Measurements from ENCODE around the gene SPATA21. TPM values are rescaled to one million over a fixed set of nuclear protein-coding genes. Genes with fewer than 3 reads are reported as not detected.
A peak's percentile ranks its signal among the peaks of the same experiment; 100 is the strongest.

SPATA21 gene, protein sequence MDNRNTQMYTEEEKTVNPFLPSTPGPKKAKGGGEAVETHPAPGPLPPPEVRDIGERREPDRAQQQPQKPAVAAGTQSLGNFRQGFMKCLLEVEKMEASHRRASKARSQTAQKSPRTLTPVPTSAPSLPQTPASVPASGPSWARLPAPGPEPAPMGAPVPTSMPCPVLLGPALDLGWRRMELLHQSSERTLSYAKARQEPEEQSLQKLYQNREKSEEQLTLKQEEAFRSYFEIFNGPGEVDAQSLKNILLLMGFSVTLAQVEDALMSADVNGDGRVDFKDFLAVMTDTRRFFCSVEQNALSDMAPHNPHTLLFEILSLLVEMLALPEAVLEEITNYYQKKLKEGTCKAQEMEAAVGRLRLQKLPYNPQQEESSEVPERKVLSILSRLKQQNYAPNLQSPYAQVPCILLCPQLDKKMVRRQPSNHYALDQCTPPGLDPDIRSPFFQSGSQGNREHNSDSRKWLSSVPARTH
- total RNA-seq (2013; cell fraction: nucleolus; rRNA removed): not detected in 2 replicates
- total RNA-seq (2014; rRNA removed) (0.28 and 0.33 TPM in 2 replicates), total RNA-seq (2014; rRNA removed; fragmentation: Illumina TruSeq; extraction: Trizol) (not detected in 2 replicates), total RNA-seq (2021) (0.05 TPM in 2 replicates), polyA plus RNA-seq (2011; rRNA removed) (0.14 and 0.57 TPM in 2 replicates), polyA plus RNA-seq (2014; fragmentation: Illumina TruSeq; extraction: Trizol) (0.09 and 0.33 TPM in 2 replicates), polyA plus RNA-seq (2014; fragmentation: Nextera tagmentation; extraction: Ambion mirVana) (1 to 10 TPM in 1 of 2 experiments, under 1 TPM in 1; 0.24 to 1.1 TPM), polyA plus RNA-seq (2014; rRNA removed) (0.03 and 0.09 TPM in 2 replicates), polyA plus RNA-seq (2016; fragmentation: Nextera tagmentation; extraction: Ambion mirVana) (under 1 TPM; 0.19 to 0.60 TPM), polyA minus RNA-seq (2011; rRNA and poly(A)+ RNA removed) (0.07 and 0.15 TPM in 2 replicates), Bru-seq, nascent RNA (percentile 17 among the genes with signal in this experiment), BruChase-seq, experiment 1, labeled RNA remaining after a 6-hour chase (percentile 11 among the genes with signal in this experiment), BruChase-seq, experiment 2, labeled RNA remaining after a 2-hour chase (percentile 11 among the genes with signal in this experiment)
- not detected for polyA plus RNA-seq (2011; ENCODE audit: low read depth)
- polyA plus RNA-seq (2011; cell fraction: cytosol; rRNA removed): 0.42 and 0.45 TPM in 2 replicates
- polyA plus RNA-seq (2011; cell fraction: nucleus; rRNA removed): 2.0 and 2.6 TPM in 2 replicates
- polyA plus RNA-seq (2012): 0.07 TPM in 1 of 2 replicates, not detected in the other
- polyA minus RNA-seq (2011; cell fraction: cytosol; rRNA and poly(A)+ RNA removed): not detected in 2 replicates
- polyA minus RNA-seq (2011; cell fraction: nucleus; rRNA and poly(A)+ RNA removed): 0.24 TPM in 1 of 2 replicates, not detected in the other
- long read RNA-seq, experiment 1: 0 reads
- long read RNA-seq, experiment 2, partial matches to known transcripts: 0 of 1 reads
- long read RNA-seq, experiment 2, other reads (novel, unspliced or antisense): 1 of 1 reads

GRCh38 chr1:16436946-16437474, at the start of gene SPATA21:
SPATA21 (minus strand) TSS chr1:16437424; CDS start chr1:16431371, 6,053 bp downstream.
- intact Hi-C loops (cut with micrococcal nuclease; ENCODE audit: unreplicated experiment) (no loop called here), in situ Hi-C loops (cut with MboI) (no loop called here)
- WGBS (ENCODE audit: insufficient coverage, insufficient replicate concordance, low lambda C conversion rate, missing lambda C conversion rate): 39% methylated on average over 3 of the region's 3 CpGs
- H4K20me1 ChIP-seq (ENCODE audit: control insufficient read depth, insufficient read depth): no peaks in the 10 kb centered on the region
- peaks cover 13% of the 10 kb centered on the region for H3K79me2 ChIP-seq (ENCODE audit: control insufficient read depth, insufficient read depth, low read length)
- H3K27me3 ChIP-seq (replicated peaks in 1 of 2; ENCODE audit: control insufficient read depth in 2 of 2, insufficient read depth in 2 of 2, low read length in 1 of 2): no peaks in the 10 kb centered on the region
- POLR2A ChIA-PET: interaction anchor here (0.7 kb wide), 1 partner anchor 422 kb away, joined by 3 read pairs; no protein-coding TSS in a partner anchor
- RAD21 ChIA-PET (ENCODE audit: unreplicated experiment): no interaction called here
- H3K9me3 ChIP-seq (replicated peaks; ENCODE audit: control insufficient read depth, insufficient read depth, low read length): no peaks in the 10 kb centered on the region
- H3K36me3 ChIP-seq (ENCODE audit: control insufficient read depth in 2 of 2, insufficient read depth in 2 of 2, low read length in 1 of 2): no peaks in the 10 kb centered on the region
- no TSS peak for BruUV-seq (replicated peaks)
- no peak within 1 kb of the TSS for H3K4me2 ChIP-seq (ENCODE audit: control insufficient read depth, insufficient read depth)
- CTCF ChIA-PET: interaction anchor here (1.1 kb wide), 1 partner anchor 11 kb away, joined by 4 read pairs; no protein-coding TSS in a partner anchor
- H3K4me3 ChIP-seq: no peak within 1 kb of the TSS
- H3K27ac ChIP-seq (ENCODE audit: control insufficient read depth, insufficient read depth): no peak within 1 kb of the TSS
- no peak within 1 kb of the TSS; the same call in 1 of the 2 replicates for H2AFZ ChIP-seq (ENCODE audit: control insufficient read depth, low read depth, low read length)
- no peak within 1 kb of the TSS for H3K9ac ChIP-seq (ENCODE audit: control insufficient read depth, insufficient read depth, low read length)
- FAIRE-seq (no peak), DNase-seq (ENCODE audit: low read depth, low spot score) (no peak), ATAC-seq (no peak)
- SMC1A ChIA-PET (ENCODE audit: uncharacterized antibody, unreplicated experiment): interaction anchor here (0.6 kb wide), 3 partner anchors 12 to 183 kb away, joined by 3 read pairs; no protein-coding TSS in a partner anchor
- H3K4me1 ChIP-seq (ENCODE audit: control insufficient read depth, insufficient read depth, low read length): peaks cover 13% of the 10 kb centered on the region
- TF ChIP-seq ZSCAN29 (IDR thresholded peaks at IDR 0.05): no peak
- TF ChIP-seq NFIC (IDR thresholded peaks at IDR 0.05; ENCODE audit: low read depth, low read length): no peak
- TF ChIP-seq, protein P1, sequence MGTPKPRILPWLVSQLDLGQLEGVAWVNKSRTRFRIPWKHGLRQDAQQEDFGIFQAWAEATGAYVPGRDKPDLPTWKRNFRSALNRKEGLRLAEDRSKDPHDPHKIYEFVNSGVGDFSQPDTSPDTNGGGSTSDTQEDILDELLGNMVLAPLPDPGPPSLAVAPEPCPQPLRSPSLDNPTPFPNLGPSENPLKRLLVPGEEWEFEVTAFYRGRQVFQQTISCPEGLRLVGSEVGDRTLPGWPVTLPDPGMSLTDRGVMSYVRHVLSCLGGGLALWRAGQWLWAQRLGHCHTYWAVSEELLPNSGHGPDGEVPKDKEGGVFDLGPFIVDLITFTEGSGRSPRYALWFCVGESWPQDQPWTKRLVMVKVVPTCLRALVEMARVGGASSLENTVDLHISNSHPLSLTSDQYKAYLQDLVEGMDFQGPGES (IDR thresholded peaks at IDR 0.05): no peak
- TF ChIP-seq, protein P2, sequence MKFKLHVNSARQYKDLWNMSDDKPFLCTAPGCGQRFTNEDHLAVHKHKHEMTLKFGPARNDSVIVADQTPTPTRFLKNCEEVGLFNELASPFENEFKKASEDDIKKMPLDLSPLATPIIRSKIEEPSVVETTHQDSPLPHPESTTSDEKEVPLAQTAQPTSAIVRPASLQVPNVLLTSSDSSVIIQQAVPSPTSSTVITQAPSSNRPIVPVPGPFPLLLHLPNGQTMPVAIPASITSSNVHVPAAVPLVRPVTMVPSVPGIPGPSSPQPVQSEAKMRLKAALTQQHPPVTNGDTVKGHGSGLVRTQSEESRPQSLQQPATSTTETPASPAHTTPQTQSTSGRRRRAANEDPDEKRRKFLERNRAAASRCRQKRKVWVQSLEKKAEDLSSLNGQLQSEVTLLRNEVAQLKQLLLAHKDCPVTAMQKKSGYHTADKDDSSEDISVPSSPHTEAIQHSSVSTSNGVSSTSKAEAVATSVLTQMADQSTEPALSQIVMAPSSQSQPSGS (IDR thresholded peaks at IDR 0.05; ENCODE audit: low read length): no peak
- TF ChIP-seq MTA2 (IDR thresholded peaks at IDR 0.05; ENCODE audit: low read depth): no peak
- no peak for TF ChIP-seq ETV6 (conservative IDR thresholded peaks at IDR 0.05 in 1 of 2, IDR thresholded peaks at IDR 0.05 in 1 of 2; ENCODE audit: borderline replicate concordance in 1 of 2, low read depth in 1 of 2)
- TF ChIP-seq JUNB (IDR thresholded peaks at IDR 0.05): no peak
- no peak for TF ChIP-seq YY1 (IDR thresholded peaks at IDR 0.05; ENCODE audit: low read depth, low read length)
- TF ChIP-seq, protein P3, sequence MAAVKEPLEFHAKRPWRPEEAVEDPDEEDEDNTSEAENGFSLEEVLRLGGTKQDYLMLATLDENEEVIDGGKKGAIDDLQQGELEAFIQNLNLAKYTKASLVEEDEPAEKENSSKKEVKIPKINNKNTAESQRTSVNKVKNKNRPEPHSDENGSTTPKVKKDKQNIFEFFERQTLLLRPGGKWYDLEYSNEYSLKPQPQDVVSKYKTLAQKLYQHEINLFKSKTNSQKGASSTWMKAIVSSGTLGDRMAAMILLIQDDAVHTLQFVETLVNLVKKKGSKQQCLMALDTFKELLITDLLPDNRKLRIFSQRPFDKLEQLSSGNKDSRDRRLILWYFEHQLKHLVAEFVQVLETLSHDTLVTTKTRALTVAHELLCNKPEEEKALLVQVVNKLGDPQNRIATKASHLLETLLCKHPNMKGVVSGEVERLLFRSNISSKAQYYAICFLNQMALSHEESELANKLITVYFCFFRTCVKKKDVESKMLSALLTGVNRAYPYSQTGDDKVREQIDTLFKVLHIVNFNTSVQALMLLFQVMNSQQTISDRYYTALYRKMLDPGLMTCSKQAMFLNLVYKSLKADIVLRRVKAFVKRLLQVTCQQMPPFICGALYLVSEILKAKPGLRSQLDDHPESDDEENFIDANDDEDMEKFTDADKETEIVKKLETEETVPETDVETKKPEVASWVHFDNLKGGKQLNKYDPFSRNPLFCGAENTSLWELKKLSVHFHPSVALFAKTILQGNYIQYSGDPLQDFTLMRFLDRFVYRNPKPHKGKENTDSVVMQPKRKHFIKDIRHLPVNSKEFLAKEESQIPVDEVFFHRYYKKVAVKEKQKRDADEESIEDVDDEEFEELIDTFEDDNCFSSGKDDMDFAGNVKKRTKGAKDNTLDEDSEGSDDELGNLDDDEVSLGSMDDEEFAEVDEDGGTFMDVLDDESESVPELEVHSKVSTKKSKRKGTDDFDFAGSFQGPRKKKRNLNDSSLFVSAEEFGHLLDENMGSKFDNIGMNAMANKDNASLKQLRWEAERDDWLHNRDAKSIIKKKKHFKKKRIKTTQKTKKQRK (IDR thresholded peaks at IDR 0.05; ENCODE audit: low read depth, low read length): no peak
- no peak for TF ChIP-seq E2F4 (IDR thresholded peaks at IDR 0.05; ENCODE audit: low read depth, low read length)

All from GM12878 (cell line).